Measurements from ENCODE around the gene FCN2.

- TF ChIP-seq SNAPC5 (CRISPR knock-in tag; IDR thresholded peaks at IDR 0.05), result no peak
- no peak for TF ChIP-seq CBX8 (IDR thresholded peaks at IDR 0.05; ENCODE audit: borderline replicate concordance, extremely low read depth, low read depth, low read length, poor library complexity, severe bottlenecking)
- no peak for TF ChIP-seq PHF8 (IDR thresholded peaks at IDR 0.05; ENCODE audit: borderline replicate concordance, low read length)
- TF ChIP-seq EZH2 (IDR thresholded peaks at IDR 0.05; ENCODE audit: borderline replicate concordance, low read depth, low read length), result no peak
- TF ChIP-seq SMC3 (conservative IDR thresholded peaks at IDR 0.05; ENCODE audit: insufficient read depth, low read depth, low read length), result no peak
- no peak for TF ChIP-seq CCNT2 (IDR thresholded peaks at IDR 0.05; ENCODE audit: borderline replicate concordance, extremely low read depth, insufficient read length, low read depth, low read length)
- no peak for TF ChIP-seq E2F8 (IDR thresholded peaks at IDR 0.05; ENCODE audit: low read depth, partially characterized antibody)
Measured at GRCh38 chr9:134888603-134889190, 8.1 kb downstream of the FCN2 start.

Measured in K562 (cell line).